GM06990 (cell line): ENCODE data around the gene LRP1B.

Source experiments
- DNase-seq: peaks from one replicate; pipeline ENCODE4 v3.0.0-alpha.2; 2011; ENCODE audit not compliant: insufficient read length; ENCODE audit errors: extremely low read depth
- H3K27me3 ChIP-seq: replicated peaks from 2 replicates; pipeline ENCODE4 v1.6.0; 2011; ENCODE audit warnings: low read length; ENCODE audit not compliant: control insufficient read depth, insufficient read depth
- H3K36me3 ChIP-seq: 2 replicates; pipeline ENCODE4 v1.5.1; 2011; ENCODE audit warnings: low read length; ENCODE audit not compliant: control insufficient read depth, insufficient read depth
- H3K4me3 ChIP-seq: replicated peaks from 2 replicates; pipeline ENCODE4 v1.5.1; 2011; ENCODE audit warnings: low read depth, mild to moderate bottlenecking, control low read depth, low read length
- TF ChIP-seq, protein P1 (sequence below): IDR thresholded peaks from 2 replicates; pipeline ENCODE4 v1.5.1; 2011; ENCODE audit warnings: low read length, control low read depth, mild to moderate bottlenecking, inconsistent platforms; ENCODE audit not compliant: insufficient read depth, poor library complexity, severe bottlenecking

Gene LRP1B

DNA sequence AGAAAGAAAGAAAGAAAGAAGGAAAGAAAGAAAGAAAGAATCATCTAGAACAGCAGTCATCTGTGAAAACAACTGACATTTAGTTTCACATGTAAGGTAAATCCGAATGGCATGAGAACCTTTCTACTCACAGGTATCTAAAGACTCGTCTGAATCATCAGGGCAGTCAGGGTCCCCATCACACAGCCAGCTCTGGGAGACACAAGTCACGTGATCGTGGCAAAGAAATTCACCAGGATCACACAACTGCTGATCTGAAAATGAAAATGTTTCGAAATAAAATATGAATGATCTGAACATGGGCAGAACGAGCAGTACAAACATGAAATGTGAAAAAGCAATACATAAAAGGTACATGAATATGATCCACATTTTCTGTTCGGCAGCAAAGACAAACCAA lies 320.7 kb downstream of the LRP1B start:
- Histone ChIP-seq H3K4me3 (no peak overlapping the region), H3K27me3 (no peaks in the 10 kb centered on the region), H3K36me3 (no peaks in the 10 kb centered on the region)
- DNase-seq: no peak
- TF ChIP-seq, protein P1, sequence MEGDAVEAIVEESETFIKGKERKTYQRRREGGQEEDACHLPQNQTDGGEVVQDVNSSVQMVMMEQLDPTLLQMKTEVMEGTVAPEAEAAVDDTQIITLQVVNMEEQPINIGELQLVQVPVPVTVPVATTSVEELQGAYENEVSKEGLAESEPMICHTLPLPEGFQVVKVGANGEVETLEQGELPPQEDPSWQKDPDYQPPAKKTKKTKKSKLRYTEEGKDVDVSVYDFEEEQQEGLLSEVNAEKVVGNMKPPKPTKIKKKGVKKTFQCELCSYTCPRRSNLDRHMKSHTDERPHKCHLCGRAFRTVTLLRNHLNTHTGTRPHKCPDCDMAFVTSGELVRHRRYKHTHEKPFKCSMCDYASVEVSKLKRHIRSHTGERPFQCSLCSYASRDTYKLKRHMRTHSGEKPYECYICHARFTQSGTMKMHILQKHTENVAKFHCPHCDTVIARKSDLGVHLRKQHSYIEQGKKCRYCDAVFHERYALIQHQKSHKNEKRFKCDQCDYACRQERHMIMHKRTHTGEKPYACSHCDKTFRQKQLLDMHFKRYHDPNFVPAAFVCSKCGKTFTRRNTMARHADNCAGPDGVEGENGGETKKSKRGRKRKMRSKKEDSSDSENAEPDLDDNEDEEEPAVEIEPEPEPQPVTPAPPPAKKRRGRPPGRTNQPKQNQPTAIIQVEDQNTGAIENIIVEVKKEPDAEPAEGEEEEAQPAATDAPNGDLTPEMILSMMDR: no peak

DNA sequence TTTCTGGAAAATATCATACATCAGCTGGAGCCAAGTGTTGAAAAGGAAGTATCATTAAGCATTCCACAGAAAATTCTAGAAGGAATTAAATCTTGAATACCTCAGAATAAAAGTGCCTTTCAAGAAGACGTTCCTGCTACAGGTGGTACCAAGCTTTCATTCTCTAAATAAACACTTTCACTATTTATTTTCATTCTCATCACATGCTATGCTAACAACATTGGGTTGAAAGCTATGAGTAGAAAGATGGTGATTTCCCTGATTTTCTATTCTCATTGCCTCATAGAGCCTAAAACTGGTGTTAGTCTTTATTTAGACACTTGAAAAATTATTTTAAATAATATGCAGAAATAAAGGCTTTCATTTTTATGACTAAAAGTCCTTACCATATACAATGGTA lies 324.7 kb downstream of the LRP1B start:
- TF ChIP-seq, protein P1: no peak
- H3K36me3 ChIP-seq: no peaks in the 10 kb centered on the region
- H3K27me3 ChIP-seq: no peaks in the 10 kb centered on the region
- DNase-seq: no peak
- H3K4me3 ChIP-seq: no peak overlapping the region

DNA sequence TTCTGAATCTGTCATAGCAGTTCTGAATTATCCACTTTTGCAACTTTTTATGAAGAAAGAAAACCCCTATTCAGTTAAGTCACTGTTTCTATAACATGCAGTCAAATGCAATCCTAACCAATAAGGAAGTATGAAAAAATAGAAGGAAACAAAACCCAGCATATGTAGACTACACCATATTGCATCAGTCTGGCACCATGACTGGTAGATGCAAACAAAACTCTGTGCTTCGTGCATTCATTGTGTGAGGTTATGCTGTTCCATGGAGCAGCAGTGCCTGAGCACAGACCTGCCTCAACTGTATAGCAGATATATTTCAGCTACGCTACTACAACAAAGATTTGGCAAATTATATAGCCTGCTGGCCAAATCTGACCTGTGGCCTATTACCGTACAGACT lies 325.5 kb downstream of the LRP1B start:
- TF ChIP-seq, protein P1: no peak
- Histone ChIP-seq H3K36me3 (no peaks in the 10 kb centered on the region), H3K27me3 (no peaks in the 10 kb centered on the region), H3K4me3 (no peak overlapping the region)
- DNase-seq: no peak

DNA sequence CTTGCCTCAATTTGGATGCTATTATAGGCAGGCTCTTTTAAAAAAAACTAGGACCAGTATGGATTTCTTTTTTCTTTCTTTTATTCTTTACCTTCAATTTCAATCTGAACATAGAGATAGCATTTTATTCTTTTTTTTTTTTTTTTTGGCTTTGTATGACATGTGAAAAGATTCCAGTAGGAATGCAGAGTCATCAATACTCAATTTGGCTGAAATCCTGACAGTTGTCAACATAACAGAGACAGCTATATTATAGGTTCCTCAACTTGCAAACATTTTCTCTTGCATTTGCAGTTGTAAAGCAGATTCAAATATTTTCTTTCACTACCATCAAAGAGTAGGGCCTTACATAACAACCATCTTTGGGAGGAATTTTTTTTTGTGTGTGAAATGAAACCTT lies 334.4 kb downstream of the LRP1B start:
- Histone ChIP-seq H3K4me3 (no peak overlapping the region), H3K27me3 (no peaks in the 10 kb centered on the region), H3K36me3 (no peaks in the 10 kb centered on the region)
- TF ChIP-seq, protein P1: no peak
- no peak for DNase-seq

DNA sequence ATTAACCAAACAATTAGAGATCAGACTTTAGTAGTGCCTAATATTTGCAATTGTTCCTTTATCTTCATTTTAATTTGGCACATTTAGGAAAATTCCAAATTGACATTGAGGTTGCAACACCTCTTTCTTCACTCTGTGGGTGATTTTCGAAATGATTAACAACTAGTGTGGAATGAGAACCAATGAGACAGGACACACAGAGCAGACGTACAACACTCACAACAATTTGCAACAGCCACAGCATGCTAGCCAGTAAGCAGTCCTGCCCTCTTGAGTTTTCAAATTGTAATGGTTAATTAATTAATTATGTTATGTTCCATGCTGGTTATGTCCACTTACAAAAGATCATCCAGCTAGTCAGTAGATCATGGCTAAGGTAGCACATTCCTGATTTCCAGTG lies 339.3 kb downstream of the LRP1B start:
- Histone ChIP-seq H3K4me3 (no peak overlapping the region), H3K36me3 (no peaks in the 10 kb centered on the region), H3K27me3 (no peaks in the 10 kb centered on the region)
- DNase-seq: no peak
- TF ChIP-seq, protein P1: no peak

DNA sequence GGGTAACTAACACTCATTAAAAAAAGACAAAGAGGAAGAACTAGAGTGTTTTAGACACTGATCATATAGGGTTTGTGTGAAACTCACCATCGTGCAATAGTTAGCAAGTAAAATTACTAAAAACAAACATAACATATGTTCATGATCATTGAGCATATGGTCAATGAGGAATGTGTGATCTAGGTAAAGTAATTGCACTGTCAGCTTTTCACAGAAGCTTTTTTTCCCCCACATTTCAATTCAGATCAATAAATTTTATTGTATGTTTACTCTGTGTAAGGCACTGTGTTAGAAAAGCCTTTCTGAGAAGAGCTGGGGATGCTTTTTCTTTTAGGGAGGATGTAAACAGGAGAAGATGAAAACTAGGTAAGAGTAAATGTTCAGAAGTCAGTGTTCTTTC lies 348.2 kb downstream of the LRP1B start:
- H3K4me3 ChIP-seq: no peak overlapping the region
- H3K27me3 ChIP-seq: no peaks in the 10 kb centered on the region
- DNase-seq: no peak
- no peaks in the 10 kb centered on the region for H3K36me3 ChIP-seq
- TF ChIP-seq, protein P1: no peak
